Left renal pelvis (tissue), 4 donors: ENCODE data around the gene CETN3. TPM values are rescaled to one million over a fixed set of nuclear protein-coding genes. Genes with fewer than 3 reads are reported as not detected.
"Not testable (repeated sequence)": the region's sequence is repeated elsewhere in the genome, so short reads cannot be mapped to it uniquely, and the experiment has no call there.

Source experiments
- DNase-seq, 4 donors: peaks; one replicate each; pipeline ENCODE4 v3.0.0-alpha.2; 2013; ENCODE audit warnings: low read depth in 4 of 4, low spot score in 3 of 4
- polyA plus RNA-seq, 4 donors: library from polyadenylated mRNA; unstranded; fragments of 120-200 nt; gene quantifications; one replicate each; pipeline ENCODE4 v1.2.1, GENCODE V29; 2013; ENCODE audit not compliant: insufficient read length in 4 of 4

Gene CETN3
- polyA plus RNA-seq, 4 donors: 57.8 to 92.0 (median 76.4) TPM

DNA sequence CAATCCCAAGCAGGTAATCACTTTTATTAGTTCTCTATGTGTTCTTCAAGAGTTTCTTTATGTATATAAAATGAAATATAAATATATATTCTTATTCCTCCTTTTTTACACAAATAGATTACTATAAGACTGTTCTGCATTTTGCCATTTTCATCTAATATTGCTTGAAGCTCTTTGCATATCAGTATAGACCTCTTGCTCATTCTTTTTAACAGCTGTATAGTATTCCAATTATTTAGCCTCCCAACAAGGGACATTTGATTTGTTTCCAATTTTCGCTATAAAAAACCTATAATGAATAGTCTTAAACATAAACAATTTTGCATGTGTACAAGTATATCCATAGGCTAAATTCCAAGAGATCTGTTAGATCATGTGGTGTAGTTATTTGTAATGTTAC, 25.2 kb downstream of the CETN3 start:
- no peak for DNase-seq

- DNase-seq: no peak
Observed at GRCh38 chr5:90383903-90384302, 25.7 kb downstream of the CETN3 start.

DNA sequence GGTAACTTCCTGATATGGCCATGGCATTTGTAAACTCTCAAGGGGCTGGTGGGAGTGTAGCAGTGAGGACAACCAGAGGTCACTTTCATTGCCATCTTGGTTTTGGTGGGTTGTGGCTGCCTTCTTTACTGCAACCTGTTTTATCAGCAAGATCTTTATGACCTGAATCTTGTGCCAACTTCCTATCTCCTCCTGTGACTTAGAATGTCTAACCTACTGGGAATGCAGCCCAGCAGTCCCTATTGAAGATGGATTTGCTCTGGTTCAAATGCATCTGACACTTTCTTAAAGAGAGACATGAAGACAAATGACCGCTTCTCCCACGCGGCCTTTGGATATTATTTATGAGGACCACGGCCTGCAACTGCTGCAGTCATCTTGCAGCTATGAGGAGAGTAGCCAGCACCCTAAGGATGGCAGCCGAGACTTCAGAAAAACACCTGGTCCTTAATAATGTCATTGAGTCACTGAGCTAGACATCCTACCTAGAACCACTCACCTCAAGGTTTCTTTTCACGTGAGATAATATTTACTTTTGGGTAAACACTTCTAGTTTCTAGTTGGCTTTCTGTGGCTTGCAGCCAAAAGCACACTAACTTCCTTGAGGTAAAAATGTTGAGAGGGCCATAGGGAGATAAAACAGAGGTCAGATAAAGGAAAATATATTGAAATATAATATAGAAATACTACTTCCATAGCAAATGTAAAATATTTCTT, 28.2 kb downstream of the CETN3 start:
- DNase-seq: no peak

DNA sequence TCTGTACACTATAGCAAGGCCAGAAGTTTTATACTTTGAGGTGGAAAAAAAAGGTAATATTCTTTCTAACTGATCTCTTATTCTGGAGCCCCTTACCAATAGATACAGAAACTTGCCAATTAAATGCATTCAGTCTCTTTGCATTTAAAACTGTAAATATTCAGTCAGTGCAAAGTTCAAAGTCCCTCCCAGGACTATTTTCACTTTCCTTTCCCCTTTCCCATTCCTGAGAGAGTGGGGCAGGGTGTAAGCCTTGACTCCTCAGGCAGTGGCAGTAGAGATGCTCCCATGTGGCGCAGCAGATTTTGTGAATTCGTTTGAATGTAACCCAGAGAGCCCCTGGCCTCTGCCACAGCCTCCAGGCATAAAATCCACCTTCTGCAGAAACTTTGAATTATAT, 29.9 kb downstream of the CETN3 start:
- DNase-seq: no peak

- DNase-seq: no peak
Observed at GRCh38 chr5:90378752-90379151, 30.8 kb downstream of the CETN3 start.

DNA sequence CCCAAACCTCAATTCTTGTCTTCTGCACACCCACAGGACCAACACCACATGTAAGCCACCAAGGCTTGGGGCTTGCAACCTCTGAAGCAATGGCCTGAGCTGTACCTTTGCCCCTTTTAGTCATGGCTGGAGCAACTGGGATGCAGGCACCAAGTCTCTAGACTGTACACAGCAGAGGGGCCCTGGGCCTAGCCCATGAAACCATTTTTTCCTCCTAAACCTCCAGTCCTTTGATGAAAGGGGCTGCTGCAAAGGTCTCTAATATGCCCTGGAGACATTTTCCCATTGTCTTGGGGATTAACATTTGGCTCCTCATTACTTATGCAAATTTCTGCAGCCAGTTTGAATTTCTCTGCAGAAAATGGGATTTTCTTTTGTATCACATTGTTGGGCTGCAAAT, 38.3 kb downstream of the CETN3 start:
- not testable (repeated sequence) for DNase-seq

DNA sequence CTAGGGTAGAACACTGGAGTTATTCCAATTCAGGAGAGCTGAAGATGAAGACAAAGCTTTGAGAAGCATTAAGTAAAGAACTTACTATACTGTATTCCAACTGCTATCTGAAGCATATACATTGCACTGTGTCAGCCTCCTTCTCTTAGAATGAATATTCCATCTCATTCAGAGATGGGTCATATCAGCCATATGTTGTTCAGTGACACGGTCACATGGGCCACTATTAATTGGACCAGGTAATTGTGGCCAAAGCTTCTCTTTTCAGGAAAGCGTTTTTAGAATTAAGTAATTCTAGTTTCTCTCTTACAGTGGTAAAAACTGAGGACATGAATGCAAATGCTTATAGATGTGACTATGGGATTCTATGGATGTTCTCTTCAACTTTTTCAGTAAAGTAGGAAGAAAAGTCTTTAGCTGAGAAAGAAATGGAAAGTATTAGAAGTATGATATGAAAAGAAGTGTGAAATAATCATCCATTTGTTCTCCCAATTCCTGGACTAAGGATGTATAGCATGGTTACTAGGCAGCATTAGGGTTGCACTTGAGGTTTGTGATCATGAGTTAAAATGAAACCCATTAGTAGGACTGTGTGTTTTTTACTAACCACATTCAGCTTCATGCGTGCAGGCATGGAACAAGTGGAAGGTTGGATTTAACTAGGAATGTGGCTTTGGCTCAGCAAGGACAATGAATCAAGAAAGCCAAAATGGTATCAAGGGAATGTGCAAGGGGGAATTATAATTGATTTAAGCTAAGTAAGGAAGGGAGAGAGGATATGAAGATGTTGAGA, 40.9 kb downstream of the CETN3 start:
- no peak for DNase-seq

DNA sequence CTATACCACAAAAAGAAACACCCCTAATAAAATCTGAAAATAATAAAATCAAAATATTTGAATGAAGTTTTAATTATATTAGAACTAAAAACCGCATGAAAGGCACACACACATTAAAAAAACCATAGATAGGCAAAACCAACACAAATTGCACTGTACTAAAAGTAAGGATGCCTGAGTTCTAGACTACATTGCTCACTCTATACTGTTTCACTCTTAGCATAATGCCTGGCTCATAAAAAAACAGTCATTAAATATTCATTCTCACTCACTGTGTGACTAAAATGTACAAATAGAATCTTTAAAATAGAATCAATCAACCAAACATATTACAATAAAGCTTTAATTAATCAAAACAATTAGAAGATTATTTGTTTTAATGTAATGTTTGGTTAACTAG, 41.7 kb downstream of the CETN3 start:
- DNase-seq: no peak

DNA sequence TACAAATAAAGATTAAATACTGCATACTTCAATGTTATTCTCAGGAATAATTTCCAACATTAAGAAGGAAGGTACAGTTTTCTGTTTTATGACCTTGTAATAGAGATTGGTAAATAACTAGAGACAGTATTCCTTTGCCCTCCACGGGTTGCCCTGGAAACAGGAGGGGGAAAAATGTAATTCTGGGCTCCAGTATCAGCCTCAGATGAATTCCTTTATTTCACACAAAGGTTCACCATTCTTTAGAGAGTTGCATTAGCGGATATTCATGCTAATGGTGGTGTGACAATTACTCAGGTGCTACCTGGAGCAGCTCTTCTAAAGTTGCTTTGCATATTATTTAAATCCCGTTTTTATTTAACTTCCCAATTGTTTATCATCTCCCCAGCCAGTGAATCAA, 42.6 kb downstream of the CETN3 start:
- DNase-seq: no peak

GRCh38 chr5:90365328-90365727, 44.2 kb downstream of the CETN3 start:
- no peak for DNase-seq

GRCh38 chr5:90359073-90359920, 50.3 kb downstream of the CETN3 start:
- no peak for DNase-seq

GRCh38 chr5:90356622-90357021, 52.9 kb downstream of the CETN3 start:
- peak in 3 of 4 donors; percentile 6 to 28 (median 9) for DNase-seq

DNA sequence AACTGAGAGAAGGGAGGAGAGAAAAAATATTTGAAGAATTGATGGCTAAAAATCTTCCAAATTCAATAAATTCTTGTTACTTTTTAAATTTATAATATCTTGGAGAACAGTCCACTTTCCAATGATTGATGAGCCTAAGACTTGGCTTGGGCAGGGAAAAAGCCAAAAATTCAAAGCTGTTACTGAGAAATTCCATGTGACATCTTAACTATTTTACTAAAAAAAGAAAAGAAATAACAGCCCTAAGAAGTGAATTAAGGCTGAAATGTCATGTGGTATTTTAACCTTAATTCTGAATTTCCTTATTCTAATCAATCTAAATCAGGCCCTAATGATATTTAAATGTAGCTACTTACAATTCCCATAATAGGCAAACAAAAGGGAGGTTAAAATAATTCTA, 53.4 kb downstream of the CETN3 start:
- DNase-seq: no peak

DNA sequence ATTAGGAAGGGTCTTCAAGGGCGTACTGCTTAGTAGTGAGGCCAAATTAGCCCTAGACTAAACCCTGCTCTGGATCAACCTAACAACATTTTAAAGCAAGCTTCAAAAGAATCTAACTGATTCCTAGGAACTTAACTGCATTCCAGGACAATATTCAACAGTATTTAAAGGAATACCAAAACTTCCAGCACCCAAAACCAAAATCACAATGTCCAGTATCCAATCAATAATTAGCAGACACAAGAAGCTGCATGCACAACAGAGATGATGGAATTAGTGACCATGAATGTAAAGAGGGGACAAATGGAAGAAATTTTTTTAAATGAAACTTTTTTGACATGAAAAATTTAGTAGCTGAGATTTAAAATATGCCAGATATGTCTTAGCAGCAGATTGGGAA, 53.9 kb downstream of the CETN3 start:
- no peak for DNase-seq

- no peak for DNase-seq
Observed at GRCh38 chr5:90353254-90353653, 56.3 kb downstream of the CETN3 start.

DNA sequence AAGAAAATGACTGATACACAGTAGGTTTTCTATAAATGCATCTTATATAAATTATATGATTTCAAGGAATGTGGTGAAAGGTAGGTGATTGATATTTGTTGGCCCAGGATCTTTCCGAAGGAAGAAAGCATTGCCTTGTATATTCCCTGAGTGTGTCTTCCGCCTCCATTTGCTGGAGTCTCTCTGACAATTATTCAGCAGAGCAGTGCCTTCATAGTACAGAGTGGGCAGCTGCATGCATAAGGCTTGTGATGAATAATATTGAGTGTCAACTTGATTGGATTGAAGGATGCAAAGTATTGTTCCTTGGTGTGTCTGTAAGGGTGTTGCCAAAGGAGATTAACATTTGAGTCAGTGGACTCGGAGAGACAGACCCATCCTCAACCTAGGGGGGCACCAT, 58.5 kb downstream of the CETN3 start:
- DNase-seq: no peak

DNA sequence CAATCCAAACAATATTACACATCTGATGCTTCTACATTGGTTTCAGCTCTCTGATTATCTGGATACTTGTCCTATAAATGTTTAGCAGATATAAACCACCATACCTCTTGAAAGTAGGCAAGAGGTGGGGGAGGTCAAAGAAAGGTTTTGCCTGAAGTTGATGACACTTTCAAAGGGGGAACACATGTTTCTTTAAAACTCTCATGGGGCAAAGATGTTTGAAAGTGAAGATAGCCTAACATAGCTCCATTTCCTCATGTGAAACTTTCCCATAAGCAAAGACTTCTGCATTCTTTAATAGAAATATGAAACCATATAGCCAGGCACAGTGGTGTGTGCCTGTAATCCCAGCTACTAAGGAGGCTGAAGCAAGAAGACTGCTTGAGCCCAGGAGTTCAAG, 62.1 kb downstream of the CETN3 start:
- DNase-seq: no peak

GRCh38 chr5:90345684-90346083, 63.9 kb downstream of the CETN3 start:
- DNase-seq: no peak

DNA sequence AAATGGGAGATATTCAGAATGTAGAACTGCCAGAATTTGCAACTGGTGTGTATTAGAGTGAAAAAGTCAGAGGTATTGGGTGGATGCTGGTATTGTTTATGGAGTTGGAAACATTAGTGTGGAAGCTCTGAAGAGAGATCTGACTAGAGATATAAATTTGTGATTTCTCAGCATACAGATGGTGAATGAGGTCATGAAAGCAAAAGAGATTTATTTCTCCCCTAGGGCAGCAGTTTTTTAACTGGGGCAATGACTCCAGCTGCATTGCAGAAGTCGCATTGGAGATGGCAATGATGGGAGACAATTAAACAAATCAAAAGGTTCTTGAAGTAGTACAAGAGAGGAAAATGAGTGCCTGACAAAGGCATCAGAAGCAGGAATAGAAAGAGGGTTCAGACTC, 64.9 kb downstream of the CETN3 start:
- no peak for DNase-seq

DNA sequence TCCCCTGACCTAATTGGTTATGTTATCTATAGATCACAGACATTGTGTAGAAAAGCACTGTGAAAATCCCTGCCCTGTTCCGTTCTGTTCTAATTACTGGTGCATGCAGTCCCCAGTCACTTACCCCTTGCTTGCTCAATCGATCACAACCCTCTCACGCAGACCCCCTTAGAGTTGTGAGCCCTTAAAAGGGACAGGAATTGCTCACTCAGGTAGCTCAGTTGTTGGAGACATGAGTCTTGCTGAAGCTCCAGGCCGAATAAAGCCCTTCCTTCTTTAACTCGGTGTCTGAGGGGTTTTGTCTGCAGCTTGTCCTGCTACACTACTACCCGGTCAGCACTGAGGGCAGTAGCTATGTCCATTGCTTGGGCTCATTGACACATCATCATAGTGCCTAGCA, 65.8 kb downstream of the CETN3 start:
- DNase-seq: not testable (repeated sequence)

- DNase-seq: no peak
Observed at GRCh38 chr5:90342576-90342975, 67.0 kb downstream of the CETN3 start.
